Stomach smooth muscle (tissue), 2 donors: Measurements from ENCODE around the gene ALDH7A1.

Source experiments
- H3K27ac ChIP-seq: one replicate; pipeline ENCODE4 v1.7.0; 2013; ENCODE audit warnings: mild to moderate bottlenecking, low read length, inconsistent platforms
- H3K27me3 ChIP-seq, 2 donors: one replicate each; pipeline ENCODE4 v1.7.0; 2013; ENCODE audit warnings: low read length in 2 of 2; ENCODE audit not compliant: insufficient read depth in 2 of 2, control insufficient read depth in 1 of 2
- H3K36me3 ChIP-seq, 2 donors: one replicate each; pipeline ENCODE4 v1.7.0; 2013; ENCODE audit warnings: low read length in 2 of 2; ENCODE audit not compliant: control insufficient read depth in 2 of 2, insufficient read depth in 2 of 2
- H3K4me1 ChIP-seq: one replicate; pipeline ENCODE4 v1.7.0; 2013; ENCODE audit warnings: low read length; ENCODE audit not compliant: control insufficient read depth, insufficient read depth
- H3K4me3 ChIP-seq, 2 donors: one replicate each; pipeline ENCODE4 v1.7.0; 2013; ENCODE audit warnings: low read length in 2 of 2
- H3K9ac ChIP-seq, 2 donors: one replicate each; pipeline ENCODE4 v1.7.0; 2013; ENCODE audit warnings: low read length in 2 of 2, mild to moderate bottlenecking in 1 of 2
- H3K9me3 ChIP-seq, 2 donors: one replicate each; pipeline ENCODE4 v1.7.0; 2013; ENCODE audit warnings: low read length in 2 of 2; ENCODE audit not compliant: control insufficient read depth in 2 of 2
- donor health status: healthy.
- donor health status: Pancreatic carcinoma.

Gene ALDH7A1

DNA sequence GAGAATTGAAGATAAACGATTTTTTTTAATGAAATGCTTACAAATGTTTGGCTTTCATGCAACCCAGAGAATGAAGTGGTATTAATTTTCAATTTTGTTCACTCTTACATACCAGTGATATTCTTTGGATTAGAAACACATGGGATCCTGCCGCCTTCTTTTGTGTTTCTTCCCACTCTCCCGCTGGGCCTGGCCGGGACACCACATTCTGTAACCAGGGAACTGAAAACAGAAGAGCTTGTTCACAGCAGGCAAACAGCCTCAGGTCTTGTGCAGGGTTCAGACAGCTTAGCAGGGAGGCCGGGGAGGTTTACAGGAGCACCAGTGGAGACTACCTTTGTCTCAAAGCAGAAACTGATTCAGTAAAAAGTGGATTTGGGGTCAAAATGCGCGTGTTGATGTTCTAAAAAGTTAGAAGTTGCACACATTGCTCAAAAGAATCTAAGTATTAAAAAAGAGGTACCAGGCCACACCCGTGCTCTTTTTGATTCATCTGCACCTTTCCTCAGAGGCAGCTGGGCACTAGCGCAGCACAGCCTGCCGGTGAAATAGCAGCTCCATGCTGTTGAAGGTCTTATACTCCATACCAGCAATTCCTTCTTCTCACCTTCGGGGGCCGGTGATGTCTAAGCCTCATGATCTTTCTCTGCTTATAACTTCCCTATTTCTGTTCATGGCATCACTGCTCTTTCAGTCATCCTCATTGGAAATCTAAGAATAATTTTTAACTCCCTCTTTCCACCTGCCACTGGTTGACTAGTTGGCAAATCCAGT lies 104.7 kb downstream of the ALDH7A1 start:
- Histone ChIP-seq H3K4me1 (no peaks in the 10 kb centered on the region), H3K27ac (no peak overlapping the region)

DNA sequence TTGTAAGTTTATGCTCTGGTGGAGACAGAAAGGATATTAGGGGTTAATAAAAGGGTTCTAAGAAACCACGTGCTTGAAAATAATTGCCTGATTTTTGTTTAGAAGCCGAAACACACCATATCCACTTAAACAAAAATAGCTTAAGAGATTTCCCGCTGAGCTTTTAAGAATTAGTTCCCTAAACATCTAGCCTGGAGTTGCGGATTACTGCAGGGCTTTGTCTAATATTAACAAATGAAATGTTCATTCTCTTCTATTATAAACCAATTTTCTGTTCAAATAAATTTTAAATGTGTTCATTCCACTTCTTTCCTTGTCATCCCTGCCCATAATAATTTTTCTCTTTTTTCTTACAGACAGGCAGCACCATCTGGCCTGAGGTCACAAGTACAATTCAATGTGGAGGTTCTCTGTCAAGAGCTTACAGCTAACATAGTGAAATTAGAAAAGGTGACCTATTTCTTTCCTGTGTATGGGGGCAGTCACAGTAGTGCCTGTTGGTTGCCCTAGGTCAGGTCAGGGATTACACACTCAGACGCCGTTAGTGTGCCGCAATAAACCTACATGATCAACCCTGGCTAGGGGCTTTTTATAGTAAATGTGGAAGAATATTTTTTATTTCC lies 106.5 kb downstream of the ALDH7A1 start:
- Histone ChIP-seq H3K4me3 (no peak overlapping the region), H3K9ac (no peak overlapping the region), H3K4me1 (no peaks in the 10 kb centered on the region), H3K27me3 (no peaks in the 10 kb centered on the region), H3K9me3 (no peaks in the 10 kb centered on the region), H3K27ac (no peak overlapping the region), H3K36me3 (peaks cover 34 to 56% of the 10 kb centered on the region in 2 donors)

More for the DNA sequence above, 104.7 kb downstream of the ALDH7A1 start:
- Histone ChIP-seq H3K9me3 (no peaks in the 10 kb centered on the region), H3K27me3 (no peaks in the 10 kb centered on the region), H3K36me3 (peaks cover 28 to 55% of the 10 kb centered on the region in 2 donors), H3K4me3 (no peak overlapping the region), H3K9ac (no peak overlapping the region)

DNA sequence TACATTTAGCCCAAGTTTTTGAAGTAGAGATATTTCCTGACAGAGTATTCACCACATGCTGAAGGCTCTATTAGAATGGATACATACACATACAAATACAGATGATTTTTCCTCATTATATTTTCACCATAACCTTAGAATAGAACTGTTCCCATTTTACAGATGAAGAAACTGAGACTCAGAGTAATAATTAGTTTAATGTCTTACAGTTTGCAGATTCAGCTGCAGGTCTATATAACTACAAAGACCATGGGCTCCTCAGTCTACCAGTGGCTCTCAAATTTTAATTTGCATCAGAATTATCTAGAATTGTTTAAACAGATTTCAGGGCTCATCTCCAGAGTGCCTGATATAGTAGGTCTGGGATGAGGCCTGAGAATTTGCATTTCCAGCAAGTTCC lies 107.4 kb downstream of the ALDH7A1 start:
- H3K9ac ChIP-seq = no peak overlapping the region
- H3K4me1 ChIP-seq = no peaks in the 10 kb centered on the region
- H3K36me3 ChIP-seq = peaks cover 31 to 50% of the 10 kb centered on the region in 2 donors
- no peak overlapping the region for H3K4me3 ChIP-seq
- no peaks in the 10 kb centered on the region for H3K9me3 ChIP-seq
- no peak overlapping the region for H3K27ac ChIP-seq
- no peaks in the 10 kb centered on the region for H3K27me3 ChIP-seq

DNA sequence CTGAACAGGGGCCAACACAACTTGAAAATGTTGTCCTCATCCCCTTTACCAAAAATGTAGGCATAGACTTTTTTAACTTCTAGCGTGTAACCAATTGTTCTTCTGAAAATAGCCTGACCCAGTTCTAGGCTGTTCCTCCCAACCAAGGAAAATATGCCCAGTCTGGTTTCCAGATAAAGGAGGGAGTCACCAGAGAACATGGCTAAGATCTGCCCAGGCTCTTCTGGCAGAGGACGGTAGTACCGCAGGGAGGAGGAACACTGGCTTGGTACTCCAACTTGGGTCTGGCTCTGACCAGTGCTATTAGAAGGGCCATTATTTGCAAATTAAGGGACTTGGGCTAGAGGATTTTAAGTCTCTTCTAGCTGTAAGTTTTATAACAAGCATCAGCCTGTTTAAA lies 108.7 kb downstream of the ALDH7A1 start:
- Histone ChIP-seq H3K4me3 (no peak overlapping the region), H3K27me3 (no peaks in the 10 kb centered on the region), H3K9me3 (no peaks in the 10 kb centered on the region), H3K27ac (no peak overlapping the region), H3K4me1 (no peaks in the 10 kb centered on the region), H3K36me3 (peaks cover 29 to 47% of the 10 kb centered on the region in 2 donors), H3K9ac (no peak overlapping the region)

DNA sequence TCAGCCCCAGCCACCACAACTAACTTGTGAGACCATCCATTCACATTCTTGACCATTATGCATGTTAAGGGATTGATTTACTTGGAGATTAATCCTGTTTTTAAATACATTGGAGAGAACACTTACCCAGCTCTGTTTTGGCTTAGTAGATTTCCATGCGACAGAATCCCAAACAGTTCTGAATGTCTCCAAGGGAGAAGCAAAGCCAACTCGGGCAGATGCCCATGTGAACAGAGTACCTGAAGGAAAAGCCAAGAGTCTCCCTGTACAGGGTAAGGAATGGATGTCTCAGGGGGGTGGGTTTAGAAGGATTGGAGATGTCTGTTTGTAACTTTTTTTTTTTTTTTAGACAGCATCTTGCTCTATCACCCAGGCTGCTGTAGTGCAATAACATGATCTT lies 110.8 kb downstream of the ALDH7A1 start:
- Histone ChIP-seq H3K27ac (no peak overlapping the region), H3K4me3 (no peak overlapping the region), H3K36me3 (peaks cover 31 to 40% of the 10 kb centered on the region in 2 donors), H3K4me1 (peaks cover 5% of the 10 kb centered on the region), H3K27me3 (no peaks in the 10 kb centered on the region), H3K9ac (no peak overlapping the region), H3K9me3 (no peaks in the 10 kb centered on the region)

DNA sequence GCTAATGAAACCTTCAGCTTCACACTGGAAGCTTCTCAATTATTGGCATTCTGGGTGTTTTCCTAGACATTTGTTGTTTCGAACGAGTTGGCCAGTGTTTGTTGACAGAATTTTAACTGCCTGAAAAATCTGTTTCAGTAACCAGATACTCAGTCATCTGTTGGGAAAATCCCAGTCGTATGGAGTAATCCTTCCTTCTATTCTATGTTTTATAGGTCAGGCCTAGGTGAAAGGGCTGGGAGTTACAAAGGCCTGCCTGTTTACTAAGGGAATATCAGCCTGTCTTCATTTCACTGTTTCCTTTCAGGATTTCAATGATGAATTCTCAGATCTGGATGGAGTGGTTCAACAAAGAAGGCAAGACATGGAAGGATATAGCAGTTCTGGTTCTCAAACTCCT lies 111.9 kb downstream of the ALDH7A1 start:
- Histone ChIP-seq H3K27me3 (no peaks in the 10 kb centered on the region), H3K27ac (no peak overlapping the region), H3K4me3 (no peak overlapping the region), H3K36me3 (peaks cover 33% of the 10 kb centered on the region in 2 donors), H3K4me1 (peaks cover 5% of the 10 kb centered on the region), H3K9ac (no peak overlapping the region), H3K9me3 (no peaks in the 10 kb centered on the region)

DNA sequence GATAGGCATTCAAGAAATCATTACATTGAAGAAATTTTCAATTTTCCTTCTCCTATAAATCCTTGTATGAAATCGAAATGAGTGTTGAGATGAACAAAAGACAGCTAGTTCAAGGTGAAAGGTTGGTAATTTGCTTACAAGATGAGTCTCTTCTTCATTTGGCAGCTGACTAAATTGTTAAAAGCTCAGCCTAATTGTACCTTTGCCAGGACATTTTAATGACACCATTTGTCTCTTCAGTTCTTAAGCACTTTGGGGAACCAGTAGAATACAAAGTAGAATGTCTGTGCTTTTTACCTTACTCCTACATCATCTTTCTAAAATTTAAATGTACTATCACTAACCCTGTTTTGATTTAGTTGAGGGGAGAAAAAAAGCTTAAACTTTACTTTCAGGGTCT lies 112.4 kb downstream of the ALDH7A1 start:
- Histone ChIP-seq H3K9ac (no peak overlapping the region), H3K36me3 (peaks cover 27% of the 10 kb centered on the region in 2 donors), H3K4me1 (peaks cover 5% of the 10 kb centered on the region), H3K27ac (no peak overlapping the region), H3K27me3 (no peaks in the 10 kb centered on the region), H3K4me3 (no peak overlapping the region), H3K9me3 (no peaks in the 10 kb centered on the region)

DNA sequence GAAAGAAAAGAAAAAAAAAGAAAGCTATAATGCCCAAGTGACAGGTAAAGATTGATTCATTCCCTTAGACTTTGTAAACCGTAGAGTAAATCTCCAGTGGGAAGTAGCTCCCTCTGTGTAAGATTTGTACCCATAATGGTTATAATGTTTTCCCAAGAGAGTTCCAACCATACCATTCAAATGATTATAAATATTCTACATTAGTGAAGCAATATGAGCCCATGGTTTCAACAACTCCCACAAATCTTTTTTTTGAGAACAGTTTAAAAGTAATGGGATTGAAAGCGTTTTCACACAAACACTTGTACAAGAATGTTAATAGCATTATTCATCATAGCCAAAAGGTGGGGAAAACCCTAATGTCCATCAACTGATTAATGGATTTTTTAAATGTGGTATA lies 113.8 kb downstream of the ALDH7A1 start:
- no peak overlapping the region for H3K4me3 ChIP-seq
- no peak overlapping the region for H3K27ac ChIP-seq
- no peak overlapping the region for H3K9ac ChIP-seq
- peaks cover 8% of the 10 kb centered on the region for H3K4me1 ChIP-seq
- H3K36me3 ChIP-seq = peaks cover 15 to 20% of the 10 kb centered on the region in 2 donors
- H3K9me3 ChIP-seq = no peaks in the 10 kb centered on the region
- no peaks in the 10 kb centered on the region for H3K27me3 ChIP-seq
